NB4 (cell line): Measurements from ENCODE around the gene BTBD9.

ENCODE experiments used
- DNase-seq: peaks from one replicate; pipeline ENCODE4 v3.0.0; 2010; ENCODE audit warnings: low read depth
- H3K4me3 ChIP-seq: one replicate; pipeline ENCODE4 v1.5.1; 2011; ENCODE audit warnings: mild to moderate bottlenecking, low read depth, low read length, moderate library complexity
- MYC ChIP-seq: IDR thresholded peaks from 2 replicates; pipeline ENCODE4 v1.6.1; 2011; ENCODE audit warnings: low read depth, low read length
- POLR2A ChIP-seq: IDR thresholded peaks from 2 replicates; pipeline ENCODE4 v1.6.1; 2011; ENCODE audit warnings: mild to moderate bottlenecking; ENCODE audit not compliant: insufficient read length; ENCODE audit errors: extremely low read depth
- TF ChIP-seq, protein P1 (sequence below): IDR thresholded peaks from one replicate; pipeline ENCODE4 v1.5.1; 2012; ENCODE audit warnings: low read depth, low read length
- TF ChIP-seq, protein P2 (sequence below): IDR thresholded peaks from 2 replicates; pipeline ENCODE4 v1.6.1; 2011; ENCODE audit warnings: low read depth, low read length

The BTBD9 gene

DNA sequence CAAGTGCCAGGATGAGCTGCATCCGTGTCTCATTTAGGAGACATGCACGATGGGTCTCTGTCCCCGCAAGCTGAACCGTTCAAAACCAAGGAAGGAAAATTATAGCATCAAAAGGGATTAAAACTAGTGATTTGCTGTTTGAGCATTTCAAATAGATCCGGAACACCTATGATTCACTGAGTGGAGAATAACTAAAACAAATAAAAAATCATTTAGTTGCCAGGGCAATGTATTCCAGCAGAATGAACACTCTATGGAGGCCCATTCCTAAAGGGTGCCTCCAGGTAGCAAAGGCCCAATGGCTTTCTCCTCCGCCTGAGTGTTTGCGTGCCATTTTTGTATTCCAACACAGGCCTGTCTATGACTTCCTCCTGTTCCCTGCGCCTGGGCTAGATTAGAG lies 465.4 kb downstream of the BTBD9 start:
- TF ChIP-seq POLR2A: no peak
- no peak for TF ChIP-seq MYC
- TF ChIP-seq, protein P1, sequence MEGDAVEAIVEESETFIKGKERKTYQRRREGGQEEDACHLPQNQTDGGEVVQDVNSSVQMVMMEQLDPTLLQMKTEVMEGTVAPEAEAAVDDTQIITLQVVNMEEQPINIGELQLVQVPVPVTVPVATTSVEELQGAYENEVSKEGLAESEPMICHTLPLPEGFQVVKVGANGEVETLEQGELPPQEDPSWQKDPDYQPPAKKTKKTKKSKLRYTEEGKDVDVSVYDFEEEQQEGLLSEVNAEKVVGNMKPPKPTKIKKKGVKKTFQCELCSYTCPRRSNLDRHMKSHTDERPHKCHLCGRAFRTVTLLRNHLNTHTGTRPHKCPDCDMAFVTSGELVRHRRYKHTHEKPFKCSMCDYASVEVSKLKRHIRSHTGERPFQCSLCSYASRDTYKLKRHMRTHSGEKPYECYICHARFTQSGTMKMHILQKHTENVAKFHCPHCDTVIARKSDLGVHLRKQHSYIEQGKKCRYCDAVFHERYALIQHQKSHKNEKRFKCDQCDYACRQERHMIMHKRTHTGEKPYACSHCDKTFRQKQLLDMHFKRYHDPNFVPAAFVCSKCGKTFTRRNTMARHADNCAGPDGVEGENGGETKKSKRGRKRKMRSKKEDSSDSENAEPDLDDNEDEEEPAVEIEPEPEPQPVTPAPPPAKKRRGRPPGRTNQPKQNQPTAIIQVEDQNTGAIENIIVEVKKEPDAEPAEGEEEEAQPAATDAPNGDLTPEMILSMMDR: no peak
- TF ChIP-seq, protein P2, sequence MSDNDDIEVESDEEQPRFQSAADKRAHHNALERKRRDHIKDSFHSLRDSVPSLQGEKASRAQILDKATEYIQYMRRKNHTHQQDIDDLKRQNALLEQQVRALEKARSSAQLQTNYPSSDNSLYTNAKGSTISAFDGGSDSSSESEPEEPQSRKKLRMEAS: no peak
- H3K4me3 ChIP-seq: no peak overlapping the region
- no peak for DNase-seq

DNA sequence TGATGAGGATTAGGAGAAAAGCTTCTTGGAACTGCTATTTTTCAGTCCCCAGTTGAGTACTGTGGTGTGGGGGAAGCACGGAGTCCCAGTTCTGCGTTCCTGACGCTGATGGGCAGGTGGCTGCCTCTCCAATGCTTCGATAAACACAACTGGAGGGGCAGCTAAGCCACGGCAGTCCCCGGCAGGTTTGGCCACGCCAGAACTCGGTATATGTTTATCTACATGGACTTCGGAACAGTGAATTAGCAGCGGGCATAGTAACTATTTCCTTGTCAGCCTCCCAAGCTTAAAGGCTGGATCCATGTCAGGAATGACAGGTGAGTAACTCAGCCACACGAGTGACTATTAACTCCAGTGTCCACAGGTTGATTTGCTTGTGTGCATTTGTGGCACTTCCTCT lies 465.8 kb downstream of the BTBD9 start:
- TF ChIP-seq, protein P2: no peak
- TF ChIP-seq MYC (no peak), POLR2A (no peak)
- TF ChIP-seq, protein P1: no peak
- DNase-seq: no peak
- no peak overlapping the region for H3K4me3 ChIP-seq

DNA sequence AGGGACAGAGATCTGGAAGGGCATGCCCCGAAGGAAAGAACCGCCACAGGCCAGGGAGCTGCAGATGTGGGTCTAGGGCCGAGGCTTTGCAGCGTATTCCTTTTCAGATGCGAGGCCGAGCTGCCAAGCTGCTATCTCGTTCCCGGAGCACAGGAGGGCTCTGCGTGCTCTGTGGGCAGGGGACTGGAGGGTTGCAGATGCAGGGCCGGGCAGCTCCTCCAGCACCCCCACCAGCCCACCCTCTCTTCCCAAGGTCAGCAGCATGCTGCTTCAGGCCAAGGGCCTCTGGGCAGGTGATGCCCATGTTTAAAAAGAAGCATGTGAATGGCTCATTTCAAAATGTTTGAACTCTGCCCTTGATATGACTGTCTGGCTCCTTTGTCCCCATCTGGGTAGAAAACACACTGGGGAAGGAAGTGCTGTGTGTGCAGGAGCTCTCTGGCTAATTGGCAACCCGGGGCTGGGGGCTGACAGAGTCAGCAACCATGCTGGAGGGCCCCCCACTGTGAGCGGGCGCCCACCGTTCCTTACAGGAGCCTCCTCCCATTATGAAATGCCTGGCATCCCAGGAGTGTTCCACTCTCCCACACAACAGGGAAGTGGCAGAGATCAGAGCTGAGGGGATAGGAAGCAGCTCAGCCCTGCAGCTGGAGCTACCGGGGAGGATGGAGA lies 466.9 kb downstream of the BTBD9 start:
- no peak overlapping the region for H3K4me3 ChIP-seq
- no peak for DNase-seq
- TF ChIP-seq, protein P1: no peak
- no peak for TF ChIP-seq POLR2A
- TF ChIP-seq, protein P2: no peak

DNA sequence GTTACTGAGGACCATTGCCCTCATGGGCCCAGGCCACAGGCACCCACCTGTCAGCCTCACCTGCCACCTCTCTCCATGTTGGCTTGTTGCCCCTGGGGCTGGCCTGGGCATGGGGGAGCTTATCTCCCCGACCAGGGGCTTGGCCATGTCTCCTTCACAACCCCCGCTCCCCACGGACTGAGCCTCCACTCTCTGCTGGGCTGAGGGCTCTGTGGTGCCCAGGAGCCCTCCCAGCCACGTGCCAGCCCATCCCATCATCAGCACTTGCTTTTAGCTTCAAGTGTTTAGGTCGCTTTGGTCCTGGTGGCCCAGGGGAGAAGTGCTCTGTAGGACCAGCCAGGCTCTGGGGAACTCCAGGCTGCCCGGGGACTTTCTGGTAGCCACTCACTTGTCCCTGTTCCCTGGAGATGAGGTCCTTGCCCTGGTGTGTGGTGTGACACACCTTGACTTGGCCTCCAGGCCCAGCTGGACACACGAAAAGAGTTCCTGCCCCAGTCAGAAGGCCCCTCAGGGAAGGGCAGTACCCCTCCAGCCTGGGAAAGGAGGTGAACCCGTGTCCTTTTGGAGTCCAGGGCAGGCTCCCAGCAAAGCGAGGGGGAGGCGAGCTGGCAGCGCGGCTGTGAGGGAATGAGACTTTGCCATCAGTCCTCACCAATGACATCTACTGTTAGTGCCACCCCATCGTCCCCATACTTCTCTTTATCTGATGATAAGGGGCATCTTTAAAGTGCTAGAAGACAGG lies 467.6 kb downstream of the BTBD9 start:
- TF ChIP-seq POLR2A (no peak), MYC (no peak)
- TF ChIP-seq, protein P2: no peak
- TF ChIP-seq, protein P1: no peak
- H3K4me3 ChIP-seq: no peak overlapping the region
- no peak for DNase-seq

DNA sequence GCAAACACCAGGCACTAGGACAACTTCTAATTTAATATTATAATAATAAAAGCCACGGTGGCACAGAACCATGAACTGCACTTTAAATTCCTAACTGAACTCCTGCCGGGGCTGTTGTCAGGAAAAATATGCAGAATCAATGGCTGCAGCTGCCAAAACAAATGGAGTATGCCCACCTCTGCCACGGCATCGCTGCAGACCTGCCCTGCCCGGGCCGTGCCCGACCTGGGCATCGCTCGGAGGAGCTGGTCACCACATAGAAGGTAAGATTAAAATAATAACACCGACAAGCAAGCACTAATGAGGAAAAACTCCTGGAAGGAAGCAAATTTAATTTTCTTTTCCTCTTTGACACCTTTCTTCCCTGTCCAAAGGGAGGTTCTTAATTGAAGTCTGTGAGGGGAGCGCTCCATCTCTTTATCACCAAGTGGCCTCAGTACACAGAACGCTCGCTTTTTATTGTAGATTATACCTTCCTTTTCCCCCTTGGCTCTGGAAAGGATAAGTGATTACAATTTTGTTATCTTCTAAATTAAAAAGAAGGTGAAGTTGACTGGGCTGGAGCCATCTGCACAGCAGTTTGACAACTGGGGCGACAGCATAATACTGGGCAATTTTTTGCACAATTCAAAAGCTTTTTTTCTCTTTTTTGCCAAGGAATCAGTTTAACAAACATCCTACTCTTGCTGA lies 468.9 kb downstream of the BTBD9 start:
- no peak for TF ChIP-seq POLR2A
- TF ChIP-seq MYC: no peak
- TF ChIP-seq, protein P2: no peak
- TF ChIP-seq, protein P1: no peak
- no peak overlapping the region for H3K4me3 ChIP-seq
- no peak for DNase-seq
